HEK293 (cell line): ENCODE data around the gene ZXDB.

Experiments used
- YY1 ChIP-seq: fragments of 450-650 bp; formaldehyde crosslinking; IDR thresholded peaks from 2 replicates; pipeline ENCODE4 v1.5.1; 2018; ENCODE audit warnings: missing biosample characterization, missing genetic modification characterization
- ZBTB21 ChIP-seq: fragments of 450-650 bp; formaldehyde crosslinking; IDR thresholded peaks from 2 replicates; pipeline ENCODE4 v1.5.1; 2017; ENCODE audit warnings: missing biosample characterization, missing genetic modification characterization
- ZNF175 ChIP-seq: fragments of 450-650 bp; formaldehyde crosslinking; IDR thresholded peaks from 2 replicates; pipeline ENCODE4 v1.5.1; 2016; ENCODE audit warnings: missing biosample characterization, missing genetic modification characterization
- ZNF792 ChIP-seq: fragments of 450-650 bp; formaldehyde crosslinking; IDR thresholded peaks from 2 replicates; pipeline ENCODE4 v1.5.1; 2016; ENCODE audit warnings: missing biosample characterization, missing genetic modification characterization
- TF ChIP-seq, protein P1 (sequence below): fragments of 450-650 bp; formaldehyde crosslinking; IDR thresholded peaks from 2 replicates; pipeline ENCODE4 v1.5.1; 2016; ENCODE audit warnings: missing biosample characterization, missing genetic modification characterization
- TF ChIP-seq, protein P2 (sequence below): fragments of 450-650 bp; formaldehyde crosslinking; IDR thresholded peaks from 2 replicates; pipeline ENCODE4 v1.5.1; 2016; ENCODE audit warnings: missing biosample characterization, missing genetic modification characterization
- TF ChIP-seq, protein P3 (sequence below): fragments of 450-650 bp; formaldehyde crosslinking; IDR thresholded peaks from 2 replicates; pipeline ENCODE4 v1.5.1; 2016; ENCODE audit warnings: missing biosample characterization, missing genetic modification characterization, low read depth
- TF ChIP-seq, protein P4 (sequence below): fragments of 450-650 bp; formaldehyde crosslinking; IDR thresholded peaks from 2 replicates; pipeline ENCODE4 v1.5.1; 2017; ENCODE audit warnings: missing biosample characterization, missing genetic modification characterization

DNA sequence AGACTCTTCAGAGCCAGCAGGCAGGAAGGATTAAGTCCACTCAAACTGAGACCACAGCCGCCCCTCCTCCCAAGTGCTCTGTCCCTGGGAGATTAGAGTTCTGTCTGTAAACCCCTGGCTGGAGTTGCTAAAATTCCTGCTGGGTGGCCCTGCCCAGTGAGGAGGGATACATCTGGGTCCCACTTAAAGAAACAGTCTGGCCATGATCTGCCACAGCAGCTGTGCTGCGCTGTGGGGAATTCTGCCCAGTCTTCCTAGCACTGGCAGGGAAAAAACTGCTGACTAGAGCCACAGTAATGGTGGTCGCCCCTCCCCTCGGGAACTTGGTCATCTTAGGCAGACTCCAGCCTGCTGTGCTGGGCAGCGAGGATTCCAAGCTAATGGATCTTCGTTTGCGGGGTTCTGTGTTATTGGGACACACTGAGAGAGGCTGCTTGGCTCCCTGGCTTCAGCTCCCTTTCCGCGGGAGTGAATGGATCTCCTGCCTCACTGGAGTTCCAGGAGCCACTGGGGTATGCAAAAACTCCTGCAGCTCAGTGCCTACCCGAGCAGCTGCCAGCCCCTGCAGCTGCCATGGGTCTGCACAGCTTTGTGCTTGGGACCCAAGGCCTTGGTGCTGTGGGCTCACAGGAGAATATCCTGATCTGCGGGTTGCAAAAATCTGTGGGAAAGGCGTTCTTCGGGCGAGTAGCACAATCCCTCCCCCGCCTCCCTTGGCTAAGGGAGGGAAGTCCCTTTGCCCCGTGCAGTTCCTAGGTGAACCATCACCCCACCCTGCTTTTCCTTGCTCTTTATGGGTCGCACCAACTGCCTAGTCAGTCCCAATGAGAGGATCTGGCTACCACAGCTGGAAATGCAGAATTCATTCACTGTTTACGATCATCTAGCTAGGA lies 15.7 kb downstream of the ZXDB start:
- TF ChIP-seq, protein P1, sequence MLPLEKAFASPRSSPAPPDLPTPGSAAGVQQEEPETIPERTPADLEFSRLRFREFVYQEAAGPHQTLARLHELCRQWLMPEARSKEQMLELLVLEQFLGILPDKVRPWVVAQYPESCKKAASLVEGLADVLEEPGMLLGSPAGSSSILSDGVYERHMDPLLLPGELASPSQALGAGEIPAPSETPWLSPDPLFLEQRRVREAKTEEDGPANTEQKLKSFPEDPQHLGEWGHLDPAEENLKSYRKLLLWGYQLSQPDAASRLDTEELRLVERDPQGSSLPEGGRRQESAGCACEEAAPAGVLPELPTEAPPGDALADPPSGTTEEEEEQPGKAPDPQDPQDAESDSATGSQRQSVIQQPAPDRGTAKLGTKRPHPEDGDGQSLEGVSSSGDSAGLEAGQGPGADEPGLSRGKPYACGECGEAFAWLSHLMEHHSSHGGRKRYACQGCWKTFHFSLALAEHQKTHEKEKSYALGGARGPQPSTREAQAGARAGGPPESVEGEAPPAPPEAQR (tag by site-specific recombination) = no peak
- TF ChIP-seq YY1 (tag by site-specific recombination) = no peak
- TF ChIP-seq, protein P2, sequence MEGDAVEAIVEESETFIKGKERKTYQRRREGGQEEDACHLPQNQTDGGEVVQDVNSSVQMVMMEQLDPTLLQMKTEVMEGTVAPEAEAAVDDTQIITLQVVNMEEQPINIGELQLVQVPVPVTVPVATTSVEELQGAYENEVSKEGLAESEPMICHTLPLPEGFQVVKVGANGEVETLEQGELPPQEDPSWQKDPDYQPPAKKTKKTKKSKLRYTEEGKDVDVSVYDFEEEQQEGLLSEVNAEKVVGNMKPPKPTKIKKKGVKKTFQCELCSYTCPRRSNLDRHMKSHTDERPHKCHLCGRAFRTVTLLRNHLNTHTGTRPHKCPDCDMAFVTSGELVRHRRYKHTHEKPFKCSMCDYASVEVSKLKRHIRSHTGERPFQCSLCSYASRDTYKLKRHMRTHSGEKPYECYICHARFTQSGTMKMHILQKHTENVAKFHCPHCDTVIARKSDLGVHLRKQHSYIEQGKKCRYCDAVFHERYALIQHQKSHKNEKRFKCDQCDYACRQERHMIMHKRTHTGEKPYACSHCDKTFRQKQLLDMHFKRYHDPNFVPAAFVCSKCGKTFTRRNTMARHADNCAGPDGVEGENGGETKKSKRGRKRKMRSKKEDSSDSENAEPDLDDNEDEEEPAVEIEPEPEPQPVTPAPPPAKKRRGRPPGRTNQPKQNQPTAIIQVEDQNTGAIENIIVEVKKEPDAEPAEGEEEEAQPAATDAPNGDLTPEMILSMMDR = no peak
- no peak for TF ChIP-seq ZNF792 (tag by site-specific recombination)
- TF ChIP-seq, protein P3, sequence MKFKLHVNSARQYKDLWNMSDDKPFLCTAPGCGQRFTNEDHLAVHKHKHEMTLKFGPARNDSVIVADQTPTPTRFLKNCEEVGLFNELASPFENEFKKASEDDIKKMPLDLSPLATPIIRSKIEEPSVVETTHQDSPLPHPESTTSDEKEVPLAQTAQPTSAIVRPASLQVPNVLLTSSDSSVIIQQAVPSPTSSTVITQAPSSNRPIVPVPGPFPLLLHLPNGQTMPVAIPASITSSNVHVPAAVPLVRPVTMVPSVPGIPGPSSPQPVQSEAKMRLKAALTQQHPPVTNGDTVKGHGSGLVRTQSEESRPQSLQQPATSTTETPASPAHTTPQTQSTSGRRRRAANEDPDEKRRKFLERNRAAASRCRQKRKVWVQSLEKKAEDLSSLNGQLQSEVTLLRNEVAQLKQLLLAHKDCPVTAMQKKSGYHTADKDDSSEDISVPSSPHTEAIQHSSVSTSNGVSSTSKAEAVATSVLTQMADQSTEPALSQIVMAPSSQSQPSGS (tag by site-specific recombination) = no peak
- no peak for TF ChIP-seq ZBTB21 (tag by site-specific recombination)
- TF ChIP-seq, protein P4, sequence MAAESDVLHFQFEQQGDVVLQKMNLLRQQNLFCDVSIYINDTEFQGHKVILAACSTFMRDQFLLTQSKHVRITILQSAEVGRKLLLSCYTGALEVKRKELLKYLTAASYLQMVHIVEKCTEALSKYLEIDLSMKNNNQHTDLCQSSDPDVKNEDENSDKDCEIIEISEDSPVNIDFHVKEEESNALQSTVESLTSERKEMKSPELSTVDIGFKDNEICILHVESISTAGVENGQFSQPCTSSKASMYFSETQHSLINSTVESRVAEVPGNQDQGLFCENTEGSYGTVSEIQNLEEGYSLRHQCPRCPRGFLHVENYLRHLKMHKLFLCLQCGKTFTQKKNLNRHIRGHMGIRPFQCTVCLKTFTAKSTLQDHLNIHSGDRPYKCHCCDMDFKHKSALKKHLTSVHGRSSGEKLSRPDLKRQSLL (tag by site-specific recombination) = no peak
- TF ChIP-seq ZNF175 (tag by site-specific recombination) = no peak
